AG09319 (cell line): ENCODE measurements around the gene FAM83B.
"Not testable (repeated sequence)": the region's sequence is repeated elsewhere in the genome, so short reads cannot be mapped to it uniquely, and the experiment has no call there.

Experiments used
- DNase-seq: peaks from one replicate; pipeline ENCODE4 v3.0.0-alpha.2; 2010; ENCODE audit warnings: low read depth; ENCODE audit errors: extremely low read depth
- TF ChIP-seq, protein P1 (sequence below): IDR thresholded peaks from 2 replicates; pipeline ENCODE4 v1.5.1; 2011; ENCODE audit warnings: low read depth, mild to moderate bottlenecking, inconsistent platforms, low read length, moderate library complexity

The FAM83B gene

DNA sequence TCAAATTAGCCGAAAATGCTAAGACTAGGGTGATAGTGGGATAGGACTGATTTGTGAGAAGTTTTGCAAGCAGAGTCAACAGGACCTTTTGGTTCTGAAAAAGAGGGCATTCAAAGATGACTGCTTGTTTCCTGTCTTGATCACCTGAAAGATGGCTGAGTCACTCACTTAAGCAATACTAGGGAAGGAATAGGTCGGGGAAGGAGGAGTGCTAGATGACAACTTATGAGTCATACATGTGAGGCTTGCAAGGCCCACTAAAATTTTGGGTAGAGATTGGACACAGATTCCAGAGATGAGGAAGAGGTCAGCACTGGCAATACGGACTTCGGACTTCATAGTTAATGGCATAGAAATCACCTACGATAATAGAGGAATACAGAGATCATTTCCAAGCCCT lies 89.2 kb downstream of the FAM83B start:
- TF ChIP-seq, protein P1, sequence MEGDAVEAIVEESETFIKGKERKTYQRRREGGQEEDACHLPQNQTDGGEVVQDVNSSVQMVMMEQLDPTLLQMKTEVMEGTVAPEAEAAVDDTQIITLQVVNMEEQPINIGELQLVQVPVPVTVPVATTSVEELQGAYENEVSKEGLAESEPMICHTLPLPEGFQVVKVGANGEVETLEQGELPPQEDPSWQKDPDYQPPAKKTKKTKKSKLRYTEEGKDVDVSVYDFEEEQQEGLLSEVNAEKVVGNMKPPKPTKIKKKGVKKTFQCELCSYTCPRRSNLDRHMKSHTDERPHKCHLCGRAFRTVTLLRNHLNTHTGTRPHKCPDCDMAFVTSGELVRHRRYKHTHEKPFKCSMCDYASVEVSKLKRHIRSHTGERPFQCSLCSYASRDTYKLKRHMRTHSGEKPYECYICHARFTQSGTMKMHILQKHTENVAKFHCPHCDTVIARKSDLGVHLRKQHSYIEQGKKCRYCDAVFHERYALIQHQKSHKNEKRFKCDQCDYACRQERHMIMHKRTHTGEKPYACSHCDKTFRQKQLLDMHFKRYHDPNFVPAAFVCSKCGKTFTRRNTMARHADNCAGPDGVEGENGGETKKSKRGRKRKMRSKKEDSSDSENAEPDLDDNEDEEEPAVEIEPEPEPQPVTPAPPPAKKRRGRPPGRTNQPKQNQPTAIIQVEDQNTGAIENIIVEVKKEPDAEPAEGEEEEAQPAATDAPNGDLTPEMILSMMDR, result no peak
- no peak for DNase-seq

DNA sequence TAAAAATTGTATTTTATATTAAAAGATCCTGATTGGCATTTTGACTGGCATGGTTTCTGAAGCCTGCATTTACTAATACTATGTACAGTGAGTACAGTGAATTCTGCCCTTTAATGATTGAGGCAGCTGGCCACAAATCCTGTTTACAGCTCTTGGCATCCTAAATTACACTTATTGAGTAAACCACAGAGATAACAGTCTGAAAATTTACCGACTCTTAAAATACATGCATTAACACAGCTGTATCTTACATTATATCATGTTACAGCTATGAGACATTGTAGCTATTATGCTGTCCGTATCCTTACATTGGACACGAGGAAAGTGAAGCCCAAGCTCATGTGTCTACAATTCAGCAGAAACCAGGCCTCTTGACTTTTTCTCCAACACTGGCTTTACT lies 90.8 kb downstream of the FAM83B start:
- DNase-seq, result no peak
- TF ChIP-seq, protein P1, result no peak

DNA sequence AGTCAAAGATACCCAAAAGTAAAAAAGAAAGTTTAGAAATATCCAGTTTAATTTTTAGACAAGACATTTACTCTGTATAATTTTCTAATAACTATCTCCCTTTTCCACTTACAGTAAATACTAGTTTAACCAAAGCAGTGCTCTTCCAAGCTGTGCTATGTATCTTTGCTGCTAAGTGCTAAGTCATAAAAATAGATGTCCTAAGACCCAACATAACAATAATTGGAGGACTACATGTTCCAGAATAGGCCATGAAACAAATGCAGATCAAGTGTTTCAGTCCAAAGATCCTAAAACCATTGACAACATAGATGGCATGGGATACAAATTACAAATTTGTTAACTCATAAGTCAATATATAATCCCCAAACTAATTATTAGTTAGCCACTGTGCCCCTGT lies 111.1 kb downstream of the FAM83B start:
- DNase-seq, result no peak
- TF ChIP-seq, protein P1, result no peak

DNA sequence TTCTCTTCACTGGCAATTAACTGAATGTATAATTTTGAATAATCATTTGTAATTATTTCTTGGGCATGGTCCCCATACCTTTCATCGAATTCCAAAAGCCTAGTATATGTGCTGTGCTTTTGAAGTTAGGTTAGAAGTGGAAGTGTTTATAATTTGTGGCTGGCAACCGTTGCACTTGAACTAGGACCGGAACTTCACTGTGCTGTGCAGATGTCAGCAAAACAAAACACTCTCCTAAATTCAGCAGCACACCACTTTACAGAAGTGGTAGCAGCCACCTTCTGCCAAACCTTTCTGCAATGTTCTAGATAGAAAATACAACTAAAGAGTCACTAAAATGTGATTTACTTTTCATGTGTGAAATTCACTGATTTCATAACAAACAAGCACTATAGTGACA lies 111.9 kb downstream of the FAM83B start:
- TF ChIP-seq, protein P1, result no peak

DNA sequence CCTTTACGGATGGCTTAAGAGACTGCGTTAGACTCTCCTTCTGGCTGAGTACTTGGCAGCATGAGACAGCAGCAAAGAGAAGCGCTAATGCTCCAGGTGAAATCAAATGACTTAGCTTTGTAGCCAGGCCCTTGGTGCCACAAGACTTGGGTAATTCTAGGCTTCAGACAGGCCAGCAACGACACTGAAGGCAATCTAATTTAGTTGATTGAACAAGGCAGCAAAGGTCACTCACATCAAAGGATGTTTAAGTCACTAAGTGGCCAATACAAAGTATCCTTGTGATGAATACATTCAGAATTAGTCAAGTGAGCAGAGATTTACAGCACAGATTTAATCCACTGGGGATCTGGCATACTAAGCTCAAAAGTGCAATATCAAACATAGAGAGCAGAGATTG lies 113.2 kb downstream of the FAM83B start:
- DNase-seq, result no peak
- TF ChIP-seq, protein P1, result no peak

More for the DNA sequence above, 111.9 kb downstream of the FAM83B start:
- no peak for DNase-seq

DNA sequence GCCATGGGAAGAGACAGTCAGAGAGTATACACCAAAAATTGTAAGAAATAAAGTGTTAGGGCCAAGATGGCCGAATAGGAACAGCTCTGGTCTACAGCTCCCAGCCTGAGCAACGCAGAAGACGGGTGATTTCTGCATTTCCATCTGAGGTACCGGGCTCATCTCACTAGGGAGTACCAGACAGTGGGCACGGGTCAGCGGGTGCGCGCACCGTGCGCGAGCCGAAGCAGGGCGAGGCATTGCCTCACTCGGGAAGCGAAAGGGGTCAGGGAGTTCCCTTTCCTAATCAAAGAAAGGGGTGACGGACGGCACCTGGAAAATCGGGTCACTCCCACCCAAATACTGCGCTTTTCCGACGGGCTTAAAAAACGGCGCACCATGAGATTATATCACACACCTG lies 114.8 kb downstream of the FAM83B start:
- DNase-seq, result not testable (repeated sequence)

DNA sequence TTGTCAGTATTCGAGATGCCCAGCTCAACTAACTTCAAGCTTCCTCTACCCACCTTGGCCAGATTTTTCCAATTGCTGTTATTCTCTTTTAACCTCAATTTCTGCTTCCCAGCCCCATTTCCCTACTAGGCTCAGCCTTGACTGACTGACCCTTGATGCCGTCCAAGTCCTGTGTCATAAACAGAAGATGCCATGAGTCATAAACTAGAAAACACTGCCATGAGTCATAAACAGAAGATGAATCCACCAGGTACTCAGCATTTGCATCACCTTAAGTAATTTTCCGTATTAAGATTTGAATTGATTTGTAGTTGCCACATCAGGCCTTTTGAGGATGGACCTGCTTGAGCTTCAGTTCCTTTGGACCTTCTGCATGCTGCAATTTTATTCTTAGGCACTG lies 123.8 kb downstream of the FAM83B start:
- TF ChIP-seq, protein P1, result no peak
- no peak for DNase-seq

DNA sequence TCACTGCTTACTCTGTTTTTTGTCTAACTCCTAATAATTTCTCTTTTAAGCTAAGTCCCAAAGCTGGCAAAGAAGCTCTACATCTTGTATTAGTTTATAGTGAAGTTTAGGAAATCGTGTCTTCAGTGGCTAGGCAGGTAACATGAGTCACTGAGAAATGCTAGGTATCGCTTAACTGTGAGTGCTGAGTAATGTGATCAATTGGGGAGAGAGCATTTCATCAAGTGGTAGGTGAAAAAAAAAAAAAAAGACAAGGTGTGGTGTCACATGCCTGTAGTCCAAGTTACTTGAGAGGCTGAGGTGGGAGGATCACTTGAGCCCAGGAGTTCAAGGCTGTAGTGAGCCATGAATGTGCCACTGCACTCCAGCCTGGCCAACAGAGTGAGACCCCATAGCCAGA lies 125.3 kb downstream of the FAM83B start:
- DNase-seq, result no peak
- TF ChIP-seq, protein P1, result no peak

DNA sequence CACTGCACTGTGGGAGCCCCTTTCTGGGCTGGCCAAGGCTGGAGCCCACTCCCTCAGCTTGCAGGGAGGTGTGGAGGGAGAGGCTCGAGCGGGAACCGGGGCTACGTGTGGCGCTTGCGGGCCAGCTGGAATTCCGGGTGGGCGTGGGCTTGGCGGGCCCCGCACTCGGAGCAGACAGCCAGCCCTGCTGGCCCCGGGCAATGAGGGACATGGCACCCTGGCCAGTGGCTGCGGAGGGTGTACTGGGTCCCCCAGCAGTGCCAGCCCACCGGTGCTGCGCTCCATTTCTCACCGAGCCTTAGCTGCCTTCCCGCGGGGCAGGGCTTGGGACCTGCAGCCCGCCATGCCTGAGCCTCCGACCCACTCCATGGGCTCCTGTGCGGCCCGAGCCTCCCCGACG lies 132.6 kb downstream of the FAM83B start:
- DNase-seq, result not testable (repeated sequence)
